ENCODE data around the gene CMIP.

CMIP gene

GRCh38 chr16:81708266-81709015 is 263.8 kb downstream of the CMIP start:
- TF ChIP-seq CTCF (IDR thresholded peaks at IDR 0.05; ENCODE audit: low read depth, low read length, missing control alignments) = no peak
- H3K4me3 ChIP-seq (ENCODE audit: low read depth, low read length) = no peak overlapping the region
- DNase-seq (ENCODE audit: low read depth) = no peak

GRCh38 chr16:81709016-81709900 is 264.6 kb downstream of the CMIP start:
- no peak for TF ChIP-seq CTCF (IDR thresholded peaks at IDR 0.05; ENCODE audit: low read depth, low read length, missing control alignments)
- no peak for DNase-seq (ENCODE audit: low read depth)
- no peak overlapping the region for H3K4me3 ChIP-seq (ENCODE audit: low read depth, low read length)

- DNase-seq (ENCODE audit: low read depth) = no peak
- no peak overlapping the region for H3K4me3 ChIP-seq (ENCODE audit: low read depth, low read length)
- TF ChIP-seq CTCF (IDR thresholded peaks at IDR 0.05; ENCODE audit: low read depth, low read length, missing control alignments) = no peak
These were observed 265.4 kb downstream of the CMIP start for GRCh38 chr16:81710044-81710443.

DNA sequence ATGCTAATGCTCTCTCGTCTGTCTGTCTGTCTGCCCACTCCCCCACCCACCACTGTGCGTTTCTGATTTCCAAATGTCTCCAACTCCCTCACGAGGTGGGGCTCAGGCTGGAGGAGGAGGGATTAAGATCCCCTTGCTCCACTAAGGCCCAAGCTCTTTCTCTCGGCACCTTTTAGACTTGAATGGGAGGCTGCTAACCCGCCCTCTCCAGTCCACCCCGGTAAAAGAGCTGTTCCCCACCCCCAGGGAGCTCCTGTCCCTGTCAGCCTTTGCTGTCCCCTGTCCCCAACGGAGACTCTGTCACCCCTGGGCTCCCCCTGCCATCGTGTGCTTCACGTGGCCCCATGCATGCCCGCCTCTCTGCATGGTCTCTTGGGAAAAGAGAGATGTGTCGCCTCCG is 266.0 kb downstream of the CMIP start:
- no peak for TF ChIP-seq CTCF (IDR thresholded peaks at IDR 0.05; ENCODE audit: low read depth, low read length, missing control alignments)
- DNase-seq (ENCODE audit: low read depth) = no peak
- no peak overlapping the region for H3K4me3 ChIP-seq (ENCODE audit: low read depth, low read length)

DNA sequence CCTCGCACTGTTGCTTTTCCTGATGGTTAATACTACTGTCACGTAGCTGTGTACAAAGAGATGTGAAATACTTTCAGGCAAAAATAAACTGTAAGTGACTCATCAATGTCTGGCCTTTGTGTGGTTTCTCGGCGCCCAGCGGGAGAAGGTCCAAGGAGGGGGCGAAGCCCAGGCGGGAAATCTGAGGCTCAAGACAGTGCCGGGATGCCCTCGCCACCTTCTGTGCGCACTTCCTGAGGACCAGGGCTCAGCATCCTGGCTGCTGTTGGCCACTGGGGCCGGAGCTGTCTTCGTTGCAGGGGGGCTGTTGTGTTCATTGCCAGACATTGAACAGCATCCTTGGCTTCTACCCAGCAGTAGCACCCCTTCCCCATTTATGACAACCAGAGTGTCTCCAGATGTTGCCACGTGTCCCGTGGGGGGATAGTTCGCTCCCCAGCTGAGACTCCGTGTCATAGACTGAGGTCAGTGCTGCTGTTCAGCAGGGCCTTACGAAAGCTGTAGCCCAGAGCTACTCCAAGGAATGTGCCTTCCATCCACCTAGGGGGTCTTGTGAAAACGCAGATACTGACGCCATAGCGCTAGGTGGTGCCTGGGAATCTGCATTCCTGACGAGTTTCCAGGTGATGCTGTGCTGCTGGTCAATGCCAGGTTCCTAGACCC is 267.2 kb downstream of the CMIP start:
- no peak for TF ChIP-seq CTCF (IDR thresholded peaks at IDR 0.05; ENCODE audit: low read depth, low read length, missing control alignments)
- no peak overlapping the region for H3K4me3 ChIP-seq (ENCODE audit: low read depth, low read length)
- DNase-seq (ENCODE audit: low read depth) = no peak

GRCh38 chr16:81712681-81713080 is 268.1 kb downstream of the CMIP start:
- no peak for TF ChIP-seq CTCF (IDR thresholded peaks at IDR 0.05; ENCODE audit: low read depth, low read length, missing control alignments)
- no peak for DNase-seq (ENCODE audit: low read depth)

More at GRCh38 chr16:81712681-81713080, 268.1 kb downstream of the CMIP start:
- no peak overlapping the region for H3K4me3 ChIP-seq (ENCODE audit: low read depth, low read length)

Data from GM12864 (cell line).